Calu3 (cell line): Measurements from ENCODE around the gene EYA2. TPM values are rescaled to one million over a fixed set of nuclear protein-coding genes. Genes with fewer than 3 reads are reported as not detected.

ENCODE experiments used
- BruUV-seq: library from RNA; stranded (reverse); fragments of 400-500 nt; replicated peaks from 2 replicates; lab custom pipeline; 2021; lab: Mats Ljungman, UMichigan
- CTCF ChIA-PET: fragments of 300-600 bp; sonication (Branson Sonifier 250); formaldehyde crosslinking; loops from one replicate; lab custom pipeline; 2022; ENCODE audit warnings: antibody characterized with exemption; lab: Charles Lee
- DNase-seq: peaks from one replicate; pipeline ENCODE4 v3.0.0; 2022
- H3K27ac Mint-ChIP-seq: one replicate; pipeline ENCODE4 v1.8.0; 2022; ENCODE audit warnings: mixed read lengths; ENCODE audit not compliant: unreplicated experiment
- H3K27me3 Mint-ChIP-seq: one replicate; pipeline ENCODE4 v1.8.0; 2022; ENCODE audit warnings: mixed read lengths; ENCODE audit not compliant: unreplicated experiment
- H3K36me3 Mint-ChIP-seq: one replicate; pipeline ENCODE4 v1.8.0; 2022; ENCODE audit warnings: mild to moderate bottlenecking, moderate library complexity, mixed read lengths; ENCODE audit not compliant: insufficient read depth, unreplicated experiment
- H3K4me1 Mint-ChIP-seq: one replicate; pipeline ENCODE4 v1.8.0; 2022; ENCODE audit warnings: mild to moderate bottlenecking, low read depth, mixed read lengths; ENCODE audit not compliant: unreplicated experiment
- H3K4me3 Mint-ChIP-seq: one replicate; pipeline ENCODE4 v1.8.0; 2022; ENCODE audit warnings: mild to moderate bottlenecking, low read depth, moderate library complexity, mixed read lengths; ENCODE audit not compliant: unreplicated experiment
- H3K9me3 Mint-ChIP-seq: one replicate; pipeline ENCODE4 v1.8.0; 2022; ENCODE audit warnings: low read depth, mixed read lengths; ENCODE audit not compliant: unreplicated experiment
- intact Hi-C: fragments of 100-400 bp; cut with micrococcal nuclease; formaldehyde crosslinking; loops from one replicate; pipeline ENCODE4 v1.10.0; 2022; ENCODE audit not compliant: unreplicated experiment
- total RNA-seq: library from RNA; stranded (reverse); gene quantifications from 2 replicates; pipeline ENCODE4 v1.2.3, GENCODE V29; 2022
- TF ChIP-seq, protein P1 (sequence below): fragments of 200-600 bp; IDR thresholded peaks from one replicate; pipeline ENCODE4 v1.8.0; 2022; ENCODE audit warnings: antibody characterized with exemption; ENCODE audit not compliant: unreplicated experiment

The EYA2 gene
- total RNA-seq, 1 experiment from 2014 or later = 0.35 TPM

DNA sequence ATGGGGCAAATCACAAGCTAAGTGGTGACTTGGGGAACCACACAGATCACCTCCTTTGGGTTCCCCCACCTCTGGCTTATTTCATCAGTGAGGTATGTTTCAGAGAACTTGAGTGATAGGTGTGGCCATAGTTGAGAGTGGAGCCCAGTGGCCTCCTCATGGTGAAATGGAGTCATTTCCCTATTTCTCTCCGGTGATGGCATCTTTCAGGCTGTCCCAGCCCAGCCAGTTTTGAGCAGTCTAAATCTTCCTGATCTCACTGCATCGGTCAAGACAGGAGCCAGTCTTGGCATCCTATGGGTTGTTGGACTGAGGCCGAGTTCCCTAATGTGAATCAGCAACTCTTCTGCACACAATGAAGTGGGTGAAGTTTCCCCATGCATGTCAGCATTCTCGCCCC is 132.4 kb downstream of the EYA2 start:
- no TSS peak for BruUV-seq
- no peaks in the 10 kb centered on the region for H3K4me1 Mint-ChIP-seq
- TF ChIP-seq, protein P1, sequence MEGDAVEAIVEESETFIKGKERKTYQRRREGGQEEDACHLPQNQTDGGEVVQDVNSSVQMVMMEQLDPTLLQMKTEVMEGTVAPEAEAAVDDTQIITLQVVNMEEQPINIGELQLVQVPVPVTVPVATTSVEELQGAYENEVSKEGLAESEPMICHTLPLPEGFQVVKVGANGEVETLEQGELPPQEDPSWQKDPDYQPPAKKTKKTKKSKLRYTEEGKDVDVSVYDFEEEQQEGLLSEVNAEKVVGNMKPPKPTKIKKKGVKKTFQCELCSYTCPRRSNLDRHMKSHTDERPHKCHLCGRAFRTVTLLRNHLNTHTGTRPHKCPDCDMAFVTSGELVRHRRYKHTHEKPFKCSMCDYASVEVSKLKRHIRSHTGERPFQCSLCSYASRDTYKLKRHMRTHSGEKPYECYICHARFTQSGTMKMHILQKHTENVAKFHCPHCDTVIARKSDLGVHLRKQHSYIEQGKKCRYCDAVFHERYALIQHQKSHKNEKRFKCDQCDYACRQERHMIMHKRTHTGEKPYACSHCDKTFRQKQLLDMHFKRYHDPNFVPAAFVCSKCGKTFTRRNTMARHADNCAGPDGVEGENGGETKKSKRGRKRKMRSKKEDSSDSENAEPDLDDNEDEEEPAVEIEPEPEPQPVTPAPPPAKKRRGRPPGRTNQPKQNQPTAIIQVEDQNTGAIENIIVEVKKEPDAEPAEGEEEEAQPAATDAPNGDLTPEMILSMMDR = no peak
- H3K4me3 Mint-ChIP-seq = no peak overlapping the region
- no peak for DNase-seq
- H3K36me3 Mint-ChIP-seq = no peaks in the 10 kb centered on the region
- no peak overlapping the region for H3K27ac Mint-ChIP-seq
- peaks cover 32% of the 10 kb centered on the region for H3K27me3 Mint-ChIP-seq
- intact Hi-C loops = no loop called here
- CTCF ChIA-PET = no interaction called here
- no peaks in the 10 kb centered on the region for H3K9me3 Mint-ChIP-seq

DNA sequence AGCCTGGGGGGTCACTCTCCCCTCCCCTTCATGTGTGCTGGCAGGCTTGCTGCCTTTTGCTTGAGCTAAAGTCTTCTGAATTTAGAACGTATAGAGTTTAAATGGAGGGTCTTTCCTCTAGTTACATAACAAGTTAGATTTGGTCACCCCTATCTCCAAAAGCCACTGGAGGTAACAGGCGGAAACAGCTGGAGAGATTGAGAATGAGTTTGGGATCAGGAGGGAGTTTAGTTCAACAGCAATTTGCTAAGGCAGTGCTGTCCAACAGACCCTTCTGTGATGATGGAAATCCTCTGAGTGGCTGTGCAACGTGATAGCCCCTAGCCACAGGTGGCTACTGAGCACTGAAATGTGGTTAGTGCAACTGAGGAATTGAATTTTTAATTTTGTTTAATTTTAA is 132.8 kb downstream of the EYA2 start:
- H3K36me3 Mint-ChIP-seq = no peaks in the 10 kb centered on the region
- BruUV-seq = no TSS peak
- peaks cover 32% of the 10 kb centered on the region for H3K27me3 Mint-ChIP-seq
- H3K27ac Mint-ChIP-seq = no peak overlapping the region
- no peaks in the 10 kb centered on the region for H3K4me1 Mint-ChIP-seq
- no peaks in the 10 kb centered on the region for H3K9me3 Mint-ChIP-seq
- H3K4me3 Mint-ChIP-seq = no peak overlapping the region
- CTCF ChIA-PET = no interaction called here
- intact Hi-C loops = no loop called here
- TF ChIP-seq, protein P1 = no peak
- DNase-seq = no peak

DNA sequence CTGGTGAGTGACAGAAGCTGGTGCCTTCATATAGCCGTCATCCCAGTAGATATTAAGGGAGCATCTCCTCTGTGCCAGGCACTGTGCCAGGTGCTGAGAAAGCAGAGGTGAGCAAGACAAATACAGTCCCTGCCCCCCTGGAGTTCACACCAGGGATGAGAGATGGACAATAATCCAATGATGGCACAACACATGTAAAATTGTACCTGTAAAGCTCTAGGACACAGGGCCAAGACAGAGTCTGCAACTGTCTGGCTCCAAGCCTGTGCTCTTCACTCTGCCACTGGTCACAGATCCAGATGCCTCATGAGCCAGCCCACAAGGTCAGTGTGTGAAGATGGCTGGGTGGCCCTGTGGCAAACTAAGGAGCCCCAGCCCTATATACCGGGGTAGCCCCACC is 133.8 kb downstream of the EYA2 start:
- intact Hi-C loops = no loop called here
- BruUV-seq = no TSS peak

DNA sequence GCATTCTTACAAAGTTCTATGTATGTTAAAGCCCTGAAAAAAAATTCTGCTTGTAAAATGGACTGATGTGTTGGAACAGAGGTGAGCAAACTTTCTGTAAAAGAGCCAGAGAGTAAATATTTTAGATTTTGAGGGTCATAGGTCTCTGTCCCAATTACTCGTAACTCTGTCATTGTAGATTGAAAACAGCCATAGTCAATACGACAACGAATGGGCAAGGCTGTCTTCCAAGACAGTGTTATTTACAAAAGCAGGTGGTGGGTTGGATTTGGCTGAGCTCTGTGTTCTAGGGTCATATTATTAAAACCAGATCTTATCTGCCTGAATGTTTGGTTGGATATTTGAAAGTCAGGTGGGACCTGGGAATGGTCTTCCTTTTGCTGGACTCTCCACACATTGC is 135.2 kb downstream of the EYA2 start:
- CTCF ChIA-PET = interaction anchor here (0.5 kb wide), 1 partner anchor 352 kb away, joined by 3 read pairs; no protein-coding TSS in a partner anchor
- Mint-ChIP-seq H3K9me3 (no peaks in the 10 kb centered on the region), H3K27me3 (peaks cover 15% of the 10 kb centered on the region), H3K4me3 (no peak overlapping the region), H3K4me1 (no peaks in the 10 kb centered on the region), H3K36me3 (no peaks in the 10 kb centered on the region), H3K27ac (no peak overlapping the region)
- DNase-seq = no peak
- TF ChIP-seq, protein P1 = no peak
- intact Hi-C loops = no loop called here
- BruUV-seq = no TSS peak

More for the DNA sequence above, 133.8 kb downstream of the EYA2 start:
- Mint-ChIP-seq H3K4me1 (no peaks in the 10 kb centered on the region), H3K36me3 (no peaks in the 10 kb centered on the region), H3K9me3 (no peaks in the 10 kb centered on the region), H3K27me3 (peaks cover 28% of the 10 kb centered on the region), H3K4me3 (no peak overlapping the region), H3K27ac (no peak overlapping the region)
- CTCF ChIA-PET = interaction anchor here (0.6 kb wide), 1 partner anchor 38 kb away, joined by 4 read pairs; no protein-coding TSS in a partner anchor
- TF ChIP-seq, protein P1 = no peak
- no peak for DNase-seq
